AG04450 (cell line): Measurements from ENCODE around the gene PARD6B. TPM values are rescaled to one million over a fixed set of nuclear protein-coding genes. Genes with fewer than 3 reads are reported as not detected.
A peak's percentile ranks its signal among the peaks of the same experiment; 100 is the strongest.
"Not testable (repeated sequence)": the region's sequence is repeated elsewhere in the genome, so short reads cannot be mapped to it uniquely, and the experiment has no call there.

ENCODE experiments used
- CTCF ChIA-PET: fragments of 300-600, 350-600 bp; formaldehyde crosslinking; extraction: SDS; loops from one replicate; lab custom pipeline; 2022; ENCODE audit warnings: antibody characterized with exemption, inconsistent platforms; lab: Charles Lee
- POLR2A ChIA-PET: fragments of 350-600 bp; formaldehyde crosslinking; extraction: SDS; loops from one replicate; lab custom pipeline; 2021; ENCODE audit warnings: antibody characterized with exemption, inconsistent platforms; lab: Yijun Ruan, JAX
- DNase-seq: peaks from one replicate; pipeline ENCODE4 v3.0.0-alpha.2; 2011; ENCODE audit warnings: low read depth, low spot score
- H3K27ac ChIP-seq: one replicate; pipeline ENCODE4 v1.5.1; 2012; ENCODE audit warnings: low read depth, low read length, control low read depth
- H3K27me3 ChIP-seq: one replicate; pipeline ENCODE4 v1.6.0; 2012; ENCODE audit warnings: low read length; ENCODE audit not compliant: control insufficient read depth, insufficient read depth
- H3K4me3 ChIP-seq: 2 replicates; pipeline ENCODE4 v1.5.1; 2011; ENCODE audit warnings: mild to moderate bottlenecking, low read depth, low read length, control low read depth
- H3K9me3 ChIP-seq: 2 replicates; pipeline ENCODE4 v1.5.1; 2012; ENCODE audit warnings: low read length; ENCODE audit not compliant: control insufficient read depth, insufficient read depth
- polyA plus RNA-seq: library from polyadenylated mRNA; depleted of rRNA; stranded (reverse); fragments of >200 nt; gene quantifications from 2 replicates; pipeline ENCODE4 v1.2.3, GENCODE V29; 2011
- TF ChIP-seq, protein P1 (sequence below): IDR thresholded peaks from 2 replicates; pipeline ENCODE4 v1.5.1; 2011; ENCODE audit warnings: low read depth, low read length, control low read depth, inconsistent platforms

Gene PARD6B
- polyA plus RNA-seq, 1 experiment = 0.71 TPM

DNA sequence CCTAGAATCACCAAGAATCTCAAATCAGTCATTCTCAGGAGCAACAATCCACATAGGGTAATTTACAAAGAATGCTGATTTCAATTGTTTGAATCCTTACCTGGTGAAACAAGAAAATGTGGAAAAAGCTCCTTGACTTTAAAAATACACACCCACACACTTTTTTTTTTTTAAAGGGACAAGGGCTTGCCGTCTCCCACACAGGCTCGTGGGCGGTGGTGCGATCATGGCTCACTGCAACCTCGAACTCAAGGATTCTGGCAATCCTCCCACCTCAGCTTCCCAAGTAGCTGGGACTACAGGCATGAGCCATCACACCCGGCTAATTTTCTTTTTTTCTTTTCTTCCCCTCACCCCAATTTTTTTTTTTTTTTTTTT is 30.7 kb downstream of the PARD6B start:
- POLR2A ChIA-PET = no interaction called here
- TF ChIP-seq, protein P1, sequence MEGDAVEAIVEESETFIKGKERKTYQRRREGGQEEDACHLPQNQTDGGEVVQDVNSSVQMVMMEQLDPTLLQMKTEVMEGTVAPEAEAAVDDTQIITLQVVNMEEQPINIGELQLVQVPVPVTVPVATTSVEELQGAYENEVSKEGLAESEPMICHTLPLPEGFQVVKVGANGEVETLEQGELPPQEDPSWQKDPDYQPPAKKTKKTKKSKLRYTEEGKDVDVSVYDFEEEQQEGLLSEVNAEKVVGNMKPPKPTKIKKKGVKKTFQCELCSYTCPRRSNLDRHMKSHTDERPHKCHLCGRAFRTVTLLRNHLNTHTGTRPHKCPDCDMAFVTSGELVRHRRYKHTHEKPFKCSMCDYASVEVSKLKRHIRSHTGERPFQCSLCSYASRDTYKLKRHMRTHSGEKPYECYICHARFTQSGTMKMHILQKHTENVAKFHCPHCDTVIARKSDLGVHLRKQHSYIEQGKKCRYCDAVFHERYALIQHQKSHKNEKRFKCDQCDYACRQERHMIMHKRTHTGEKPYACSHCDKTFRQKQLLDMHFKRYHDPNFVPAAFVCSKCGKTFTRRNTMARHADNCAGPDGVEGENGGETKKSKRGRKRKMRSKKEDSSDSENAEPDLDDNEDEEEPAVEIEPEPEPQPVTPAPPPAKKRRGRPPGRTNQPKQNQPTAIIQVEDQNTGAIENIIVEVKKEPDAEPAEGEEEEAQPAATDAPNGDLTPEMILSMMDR = no peak
- CTCF ChIA-PET = interaction anchor here (0.6 to 1.6 kb wide), 2 partner anchors 12 to 26 kb away, joined by 4 to 6 read pairs; no protein-coding TSS in a partner anchor
- H3K27me3 ChIP-seq = no peaks in the 10 kb centered on the region
- peak overlapping the region; percentile 12 for H3K27ac ChIP-seq
- H3K9me3 ChIP-seq = no peaks in the 10 kb centered on the region
- H3K4me3 ChIP-seq = no peak overlapping the region
- DNase-seq = no peak

DNA sequence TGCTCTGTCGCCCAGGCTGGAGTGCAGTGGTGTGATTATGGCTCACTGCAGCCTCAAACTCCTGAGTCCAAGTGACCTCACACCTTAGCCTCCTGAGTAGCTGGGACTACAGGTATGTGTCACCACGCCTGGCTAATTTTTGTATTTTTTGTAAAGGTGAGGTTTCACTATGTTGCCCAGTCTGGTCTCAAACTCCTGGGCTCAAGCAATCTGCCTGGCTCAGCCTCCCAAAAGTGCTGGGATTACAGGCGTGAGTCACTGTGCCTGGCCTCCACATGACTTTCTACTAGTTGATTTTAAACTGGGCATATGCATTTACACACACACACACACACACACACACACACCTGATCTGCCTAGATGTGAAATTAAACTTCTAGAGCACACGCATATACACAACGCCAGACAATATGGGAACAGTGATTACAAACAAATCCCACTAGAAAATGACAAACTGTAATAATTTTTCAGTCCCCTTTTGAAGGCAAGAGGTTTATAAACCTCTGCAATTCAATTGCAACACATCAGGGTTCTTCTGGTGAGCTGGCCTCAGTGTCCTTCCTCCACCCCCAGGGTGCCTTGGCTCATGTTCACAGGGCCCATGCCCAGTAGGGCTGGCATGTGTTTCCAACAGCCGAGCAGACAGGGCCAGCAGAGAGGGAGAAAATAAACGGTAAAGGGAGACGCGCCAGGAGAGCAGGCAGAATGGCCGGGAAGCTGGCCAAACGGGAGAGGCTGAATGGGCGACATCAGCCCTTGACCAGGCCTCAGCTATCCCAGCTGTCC is 31.2 kb downstream of the PARD6B start:
- Histone ChIP-seq H3K9me3 (no peaks in the 10 kb centered on the region), H3K27ac (peak overlapping the region; percentile 65), H3K4me3 (no peak overlapping the region), H3K27me3 (no peaks in the 10 kb centered on the region)
- ChIA-PET CTCF (interaction anchor here (1.6 kb wide), 1 partner anchor 13 kb away, joined by 6 read pairs; no protein-coding TSS in a partner anchor), POLR2A (no interaction called here)
- no peak for DNase-seq
- TF ChIP-seq, protein P1 = no peak

DNA sequence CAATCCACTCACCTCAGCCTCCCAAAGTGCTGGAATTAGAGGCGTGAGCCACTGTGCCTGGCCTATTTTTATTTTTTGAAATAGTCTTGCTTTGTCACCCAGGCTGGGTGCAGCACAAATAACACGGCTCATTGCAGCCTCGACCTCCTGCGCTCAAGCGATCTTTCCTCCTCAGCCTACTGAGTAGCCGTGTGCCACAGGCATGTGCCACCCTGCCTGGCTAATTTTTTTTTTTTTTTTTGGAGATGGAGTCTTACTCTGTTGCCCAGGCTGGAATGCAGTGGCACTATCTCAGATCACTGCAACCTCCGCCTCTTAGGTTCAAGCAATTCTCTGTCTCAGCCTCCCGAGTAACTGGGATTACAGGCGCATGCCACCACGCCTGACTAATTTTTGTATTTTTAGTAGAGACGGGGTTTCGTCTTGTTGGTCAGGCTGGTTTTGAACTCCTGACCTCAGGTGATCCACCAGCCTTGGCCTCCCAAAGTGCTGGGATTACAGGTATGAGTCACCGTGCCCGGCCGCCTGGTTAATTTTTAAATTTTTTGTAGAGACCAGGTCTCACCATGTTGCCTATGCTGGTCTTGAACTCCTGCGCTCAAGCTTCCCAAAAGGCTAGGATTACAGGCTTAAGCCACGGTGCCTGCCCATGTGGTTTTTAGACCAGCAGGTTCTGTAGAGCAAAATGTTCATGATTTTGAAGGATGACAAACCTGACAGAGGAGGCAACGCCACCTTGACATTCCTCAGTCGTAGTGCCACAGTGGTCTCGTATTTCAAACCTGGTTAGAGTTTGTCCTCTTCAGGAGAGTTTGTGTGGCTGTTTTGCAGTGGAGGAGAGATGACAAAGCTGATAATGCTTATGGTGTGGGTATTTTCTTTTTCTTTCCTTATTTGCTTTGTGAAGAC is 32.4 kb downstream of the PARD6B start:
- H3K27ac ChIP-seq, DNase-seq, H3K27me3 ChIP-seq, H3K9me3 ChIP-seq, POLR2A ChIA-PET, H3K4me3 ChIP-seq: not testable (repeated sequence)
- CTCF ChIA-PET = interaction anchor here (1.5 kb wide), 1 partner anchor 15 kb away, joined by 4 read pairs; no protein-coding TSS in a partner anchor

DNA sequence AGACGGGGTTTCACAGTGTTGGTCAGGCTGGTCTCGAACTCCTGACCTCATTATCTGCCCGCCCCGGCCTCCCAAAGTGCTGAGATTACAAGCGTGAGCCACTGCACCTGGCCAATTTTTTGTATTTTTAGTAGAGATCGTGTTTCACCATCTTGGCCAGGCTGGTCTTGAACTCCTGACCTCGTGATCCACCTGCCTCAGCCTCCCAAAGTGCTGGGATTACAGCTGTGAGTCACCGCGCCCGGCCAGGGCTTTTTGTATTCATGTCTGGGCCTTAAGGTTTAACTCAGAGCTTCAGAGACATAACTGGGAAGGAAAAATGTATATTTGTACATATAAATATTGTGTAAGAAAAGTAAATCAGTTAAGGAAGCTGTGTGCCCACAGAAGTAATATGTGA is 33.9 kb downstream of the PARD6B start:
- not testable (repeated sequence) for H3K27ac ChIP-seq, H3K9me3 ChIP-seq, H3K27me3 ChIP-seq, H3K4me3 ChIP-seq, DNase-seq
- POLR2A ChIA-PET = interaction anchor here (0.6 to 1.0 kb wide), 3 partner anchors 118 to 776 kb away, joined by 3 read pairs; no protein-coding TSS in a partner anchor
- CTCF ChIA-PET = interaction anchor here (1.5 to 1.6 kb wide), 2 partner anchors 16 to 23 kb away, joined by 4 to 6 read pairs; no protein-coding TSS in a partner anchor

DNA sequence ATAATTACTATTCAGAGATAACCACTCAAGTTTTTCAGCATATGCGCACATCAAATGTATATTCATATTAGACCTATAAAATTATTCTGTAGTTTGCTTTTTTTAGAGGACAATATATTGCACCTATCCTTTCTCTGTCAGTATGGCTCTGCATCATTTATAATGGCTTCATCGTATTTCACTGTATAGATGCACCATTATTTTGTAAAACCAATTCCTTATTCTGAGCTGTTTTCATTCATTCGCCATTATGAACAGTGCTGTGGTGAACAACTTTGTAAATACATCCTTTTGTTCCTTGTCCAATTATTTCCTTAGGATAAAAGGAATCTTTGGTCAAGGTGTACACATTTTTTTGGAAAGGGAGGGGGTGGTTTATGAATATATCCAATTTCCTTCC is 34.3 kb downstream of the PARD6B start:
- H3K27ac ChIP-seq = no peak overlapping the region
- H3K4me3 ChIP-seq = no peak overlapping the region
- ChIA-PET CTCF (interaction anchor here (0.7 to 1.6 kb wide), 3 partner anchors 9 to 22 kb away, joined by 4 to 6 read pairs (median 4); no protein-coding TSS in a partner anchor), POLR2A (interaction anchor here (0.5 to 1.0 kb wide), 3 partner anchors 22 to 160 kb away, joined by 3 to 4 read pairs (median 3); no protein-coding TSS in a partner anchor)
- no peak for DNase-seq
- H3K27me3 ChIP-seq = no peaks in the 10 kb centered on the region
- TF ChIP-seq, protein P1 = no peak
- H3K9me3 ChIP-seq = no peaks in the 10 kb centered on the region

DNA sequence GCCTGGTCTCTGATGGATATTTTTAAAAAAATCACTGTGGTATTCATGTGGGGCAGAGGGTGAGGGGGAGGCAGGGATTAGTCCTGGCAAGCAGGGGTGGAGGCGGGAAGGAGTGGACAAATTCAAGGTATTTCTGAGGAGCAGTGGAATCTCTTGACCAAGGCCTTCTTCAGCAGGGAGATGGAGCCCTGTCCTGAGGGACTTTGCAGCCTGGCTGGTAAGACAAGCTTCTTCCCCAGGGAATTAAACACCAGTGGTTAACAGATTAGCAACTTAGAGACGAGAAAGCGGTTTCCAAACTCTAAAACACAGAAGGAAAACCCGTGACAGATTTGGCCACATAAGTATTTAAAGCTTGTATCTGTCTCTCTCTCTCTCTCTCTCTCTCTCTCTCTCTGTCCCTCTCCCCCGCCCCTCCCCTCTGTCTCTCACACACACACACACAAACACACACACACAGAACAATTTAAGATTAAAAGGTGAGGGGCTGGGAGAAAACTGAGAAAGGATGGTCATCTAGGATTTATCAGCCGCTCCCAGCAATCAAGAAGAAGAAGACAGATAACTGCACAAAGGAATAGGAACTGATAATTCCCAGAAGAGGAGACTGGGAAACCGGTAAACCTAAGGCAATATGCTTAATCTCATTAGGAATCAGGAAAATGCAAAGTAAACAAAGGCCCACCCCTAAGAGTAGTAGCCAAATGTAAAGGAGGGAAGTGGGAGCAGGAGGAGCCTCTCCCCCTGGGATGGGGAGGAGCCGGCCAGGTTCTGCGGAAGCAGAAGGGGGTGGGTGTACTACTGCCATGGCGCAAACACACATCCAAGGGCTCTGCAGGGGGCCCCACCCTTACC is 35.8 kb downstream of the PARD6B start:
- DNase-seq, H3K4me3 ChIP-seq, H3K9me3 ChIP-seq, H3K27ac ChIP-seq, H3K27me3 ChIP-seq: not testable (repeated sequence)
- ChIA-PET CTCF (interaction anchor here (0.7 to 1.6 kb wide), 2 partner anchors 18 to 26 kb away, joined by 4 to 8 read pairs; no protein-coding TSS in a partner anchor), POLR2A (interaction anchor here (0.7 kb wide), 1 partner anchor 21 kb away, joined by 3 read pairs; no protein-coding TSS in a partner anchor)

DNA sequence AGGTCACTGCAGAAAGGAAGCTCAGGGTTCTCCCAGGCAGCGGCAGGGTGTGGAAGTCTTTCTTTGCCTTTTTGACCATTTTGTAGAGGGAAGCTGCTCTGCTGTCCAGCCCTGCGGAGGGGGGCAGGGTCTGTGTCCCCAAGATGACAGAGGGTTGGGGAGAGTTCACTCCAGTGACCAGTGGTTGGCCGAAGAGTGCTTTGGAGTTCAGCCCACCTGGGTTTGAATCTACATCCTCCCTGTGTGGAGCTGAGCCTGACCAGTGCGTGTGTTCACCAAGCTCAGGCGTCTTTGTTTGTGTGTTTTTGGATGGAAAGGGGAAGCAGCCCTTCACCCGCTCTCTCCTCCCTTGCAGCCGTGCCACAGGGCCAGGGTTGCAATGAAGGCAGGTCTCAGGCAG is 37.6 kb downstream of the PARD6B start:
- H3K27me3 ChIP-seq, CTCF ChIA-PET, DNase-seq, H3K4me3 ChIP-seq, H3K27ac ChIP-seq, POLR2A ChIA-PET, H3K9me3 ChIP-seq: not testable (repeated sequence)
